Natural killer cell (primary cell): ENCODE measurements around the gene AATK. TPM values are rescaled to one million over a fixed set of nuclear protein-coding genes. Genes with fewer than 3 reads are reported as not detected.

Experiments
- ATAC-seq, 3 donors: fragments of 150-1000 bp in 2 of 3; fragments of 200-7000 bp in 1 of 3; cut with Tn5 transposase; 1 replicate in 1 of 3; 2 replicates in 2 of 3; pipeline ENCODE4 v1.10.0; 2021; ENCODE audit warnings: mild to moderate bottlenecking in 2 of 3, moderate library complexity in 2 of 3
- DNase-seq, 2 donors: peaks; one replicate each; pipeline versions ENCODE4 v3.0.0 to v3.0.0-alpha.2; 2013 to 2021; ENCODE audit warnings: mixed read lengths in 1 of 2
- H3K27ac ChIP-seq: one replicate; pipeline ENCODE4 v1.5.1; 2013; ENCODE audit warnings: mild to moderate bottlenecking, low read length
- H3K27me3 ChIP-seq: one replicate; pipeline ENCODE4 v1.6.1; 2013; ENCODE audit warnings: low read length; ENCODE audit not compliant: control insufficient read depth, insufficient read depth
- H3K36me3 ChIP-seq: one replicate; pipeline ENCODE4 v1.6.1; 2013; ENCODE audit warnings: low read length; ENCODE audit not compliant: control insufficient read depth, insufficient read depth
- H3K4me1 ChIP-seq: one replicate; pipeline ENCODE4 v1.6.1; 2013; ENCODE audit warnings: low read length; ENCODE audit not compliant: control insufficient read depth, insufficient read depth
- H3K4me3 ChIP-seq: one replicate; pipeline ENCODE4 v1.5.1; 2013; ENCODE audit warnings: low read length
- H3K9me3 ChIP-seq: one replicate; pipeline ENCODE4 v1.6.1; 2013; ENCODE audit warnings: low read length; ENCODE audit not compliant: control insufficient read depth, insufficient read depth
- H3K27ac Mint-ChIP-seq, 2 donors: one replicate each; pipeline ENCODE4 v1.8.0; 2022; ENCODE audit warnings: mild to moderate bottlenecking in 2 of 2, mixed read lengths in 2 of 2, moderate library complexity in 1 of 2
- H3K27me3 Mint-ChIP-seq, 2 donors: one replicate each; pipeline ENCODE4 v1.8.0; 2022; ENCODE audit warnings: low read depth in 2 of 2, mixed read lengths in 2 of 2
- H3K36me3 Mint-ChIP-seq: one replicate; pipeline ENCODE4 v1.8.0; 2022; ENCODE audit warnings: mixed read lengths
- H3K4me1 Mint-ChIP-seq, 2 donors: one replicate each; pipeline ENCODE4 v1.8.0; 2022; ENCODE audit warnings: mixed read lengths in 2 of 2
- H3K4me3 Mint-ChIP-seq: one replicate; pipeline ENCODE4 v1.8.0; 2022; ENCODE audit warnings: mild to moderate bottlenecking, moderate library complexity, mixed read lengths
- H3K9me3 Mint-ChIP-seq, 2 donors: one replicate each; pipeline ENCODE4 v1.8.0; 2022; ENCODE audit warnings: mixed read lengths in 2 of 2
- CTCF ChIP-seq: fragments of 200-600 bp; IDR thresholded peaks from one replicate; pipeline ENCODE4 v1.8.0; 2022; ENCODE audit warnings: antibody characterized with exemption
- WGBS: methylation state at CpG from one replicate; pipeline ENCODE4 v1.1.7; 2013; ENCODE audit warnings: missing lambda C conversion rate; ENCODE audit not compliant: insufficient coverage; 5-methylcytosine and 5-hydroxymethylcytosine counted together
- intact Hi-C: fragments of 100-400 bp; cut with micrococcal nuclease; formaldehyde crosslinking; loops from one replicate; pipeline ENCODE4 v1.14.2; 2022
- total RNA-seq, 4 donors: library from RNA; stranded (reverse); fragments of 120-200 nt in 1 of 4; gene quantifications; one replicate each; pipeline versions ENCODE4 v1.2.3 to v1.2.4, GENCODE V29; 2013 to 2022

The AATK gene
- total RNA-seq, 3 donors from 2014 or later (not counting 1 experiment from before 2014, with no cell fraction given) = 8.5 to 13.7 (median 10.4) TPM

- DNase-seq (no peak), ATAC-seq (no peak)
- Mint-ChIP-seq H3K4me1 (no peaks in the 10 kb centered on the region), H3K36me3 (no peaks in the 10 kb centered on the region), H3K4me3 (no peak overlapping the region), H3K27ac (no peak overlapping the region), H3K27me3 (no peaks in the 10 kb centered on the region), H3K9me3 (no peaks in the 10 kb centered on the region)
- H3K9me3 ChIP-seq = no peaks in the 10 kb centered on the region
- intact Hi-C loops = no loop called here
- H3K4me3 ChIP-seq = no peak overlapping the region
- no peaks in the 10 kb centered on the region for H3K36me3 ChIP-seq
- no peak for TF ChIP-seq CTCF
- no peaks in the 10 kb centered on the region for H3K27me3 ChIP-seq
- H3K4me1 ChIP-seq = peaks cover 10% of the 10 kb centered on the region
- no peak overlapping the region for H3K27ac ChIP-seq
- 85% methylated on average over 14 of the region's 14 CpGs for WGBS
Observed at GRCh38 chr17:81076141-81076679, 89.8 kb downstream of the AATK start.

GRCh38 chr17:81075307-81075706 lies 90.7 kb downstream of the AATK start:
- Histone ChIP-seq H3K27me3 (no peaks in the 10 kb centered on the region), H3K36me3 (no peaks in the 10 kb centered on the region), H3K27ac (no peak overlapping the region), H3K9me3 (no peaks in the 10 kb centered on the region), H3K4me3 (no peak overlapping the region), H3K4me1 (peaks cover 9% of the 10 kb centered on the region)
- no peak for TF ChIP-seq CTCF
- Mint-ChIP-seq H3K4me1 (no peaks in the 10 kb centered on the region), H3K9me3 (no peaks in the 10 kb centered on the region), H3K27me3 (no peaks in the 10 kb centered on the region), H3K4me3 (no peak overlapping the region), H3K27ac (no peak overlapping the region), H3K36me3 (no peaks in the 10 kb centered on the region)
- no peak for DNase-seq
- ATAC-seq = no peak
- WGBS = 94% methylated on average over 17 of the region's 17 CpGs
- intact Hi-C loops = no loop called here

GRCh38 chr17:81074875-81075274 lies 91.1 kb downstream of the AATK start:
- Mint-ChIP-seq H3K9me3 (no peaks in the 10 kb centered on the region), H3K4me3 (no peak overlapping the region), H3K4me1 (no peaks in the 10 kb centered on the region), H3K27me3 (no peaks in the 10 kb centered on the region), H3K27ac (no peak overlapping the region), H3K36me3 (no peaks in the 10 kb centered on the region)
- Histone ChIP-seq H3K27me3 (no peaks in the 10 kb centered on the region), H3K36me3 (no peaks in the 10 kb centered on the region), H3K9me3 (no peaks in the 10 kb centered on the region), H3K4me3 (no peak overlapping the region), H3K27ac (no peak overlapping the region), H3K4me1 (peaks cover 5% of the 10 kb centered on the region)
- intact Hi-C loops = no loop called here
- WGBS = 80% methylated on average over 8 of the region's 8 CpGs
- TF ChIP-seq CTCF = no peak
- no peak for DNase-seq
- no peak for ATAC-seq
